Sigmoid colon (tissue), 4 donors: ENCODE data around the gene KCNJ15.

ENCODE experiments used
- EP300 ChIP-seq, 4 donors: sonication (generic); formaldehyde crosslinking; IDR thresholded peaks; one replicate each; pipeline ENCODE4 v1.6.1; 2017; ENCODE audit warnings: antibody characterized with exemption in 4 of 4
- POLR2A ChIP-seq, 2 donors: fragments of 450-650 bp; IDR thresholded peaks; one replicate each; pipeline ENCODE4 v1.6.1; 2016; ENCODE audit warnings: antibody characterized with exemption in 2 of 2, mild to moderate bottlenecking in 2 of 2, moderate library complexity in 2 of 2
- POLR2AphosphoS5 ChIP-seq, 4 donors: sonication (generic); formaldehyde crosslinking; IDR thresholded peaks; one replicate each; pipeline ENCODE4 v1.6.1; 2017; ENCODE audit warnings: antibody characterized with exemption in 4 of 4
- TF ChIP-seq, protein P1 (sequence below), 4 experiments: fragments of 450-650 bp in 3 of 4; fragments of 200-600 bp in 1 of 4; IDR thresholded peaks; one replicate each; pipeline ENCODE4 v1.5.1; 2016 to 2019; ENCODE audit warnings: antibody characterized with exemption in 4 of 4, mild to moderate bottlenecking in 3 of 4, moderate library complexity in 2 of 4

DNA sequence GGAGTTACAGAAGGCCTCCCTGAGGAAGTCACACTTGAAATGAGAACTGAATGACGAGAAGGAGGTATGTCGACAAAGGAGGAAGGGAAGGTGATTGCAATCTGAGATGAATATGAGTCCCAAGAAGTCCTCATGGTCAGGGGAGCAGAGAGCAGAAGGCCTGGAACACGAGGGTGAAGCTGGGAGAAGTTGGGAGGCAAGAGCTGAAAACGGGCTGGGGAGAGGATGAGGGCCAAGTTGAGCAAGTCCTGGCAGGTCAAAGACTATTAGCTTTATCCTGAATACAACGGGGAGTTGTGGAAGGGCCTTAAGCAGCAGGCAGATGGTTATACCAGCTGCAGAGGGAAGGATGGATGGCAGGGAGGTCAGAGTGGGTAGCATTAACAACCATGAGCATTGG is 89.5 kb downstream of the KCNJ15 start:
- TF ChIP-seq POLR2AphosphoS5 (IDR thresholded peaks at IDR 0.05) = no peak
- TF ChIP-seq, protein P1, sequence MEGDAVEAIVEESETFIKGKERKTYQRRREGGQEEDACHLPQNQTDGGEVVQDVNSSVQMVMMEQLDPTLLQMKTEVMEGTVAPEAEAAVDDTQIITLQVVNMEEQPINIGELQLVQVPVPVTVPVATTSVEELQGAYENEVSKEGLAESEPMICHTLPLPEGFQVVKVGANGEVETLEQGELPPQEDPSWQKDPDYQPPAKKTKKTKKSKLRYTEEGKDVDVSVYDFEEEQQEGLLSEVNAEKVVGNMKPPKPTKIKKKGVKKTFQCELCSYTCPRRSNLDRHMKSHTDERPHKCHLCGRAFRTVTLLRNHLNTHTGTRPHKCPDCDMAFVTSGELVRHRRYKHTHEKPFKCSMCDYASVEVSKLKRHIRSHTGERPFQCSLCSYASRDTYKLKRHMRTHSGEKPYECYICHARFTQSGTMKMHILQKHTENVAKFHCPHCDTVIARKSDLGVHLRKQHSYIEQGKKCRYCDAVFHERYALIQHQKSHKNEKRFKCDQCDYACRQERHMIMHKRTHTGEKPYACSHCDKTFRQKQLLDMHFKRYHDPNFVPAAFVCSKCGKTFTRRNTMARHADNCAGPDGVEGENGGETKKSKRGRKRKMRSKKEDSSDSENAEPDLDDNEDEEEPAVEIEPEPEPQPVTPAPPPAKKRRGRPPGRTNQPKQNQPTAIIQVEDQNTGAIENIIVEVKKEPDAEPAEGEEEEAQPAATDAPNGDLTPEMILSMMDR (IDR thresholded peaks at IDR 0.05) = no peak
- no peak for TF ChIP-seq EP300 (IDR thresholded peaks at IDR 0.05)
- TF ChIP-seq POLR2A (IDR thresholded peaks at IDR 0.05) = no peak
